AG09309 (cell line): ENCODE measurements around the gene IFITM10.

ENCODE experiments used
- DNase-seq: peaks from one replicate; pipeline ENCODE4 v3.0.0-alpha.2; 2010; ENCODE audit warnings: low read depth
- H3K4me3 ChIP-seq: 2 replicates; pipeline ENCODE4 v1.5.1; 2011; ENCODE audit warnings: mild to moderate bottlenecking, low read depth, low read length, moderate library complexity; ENCODE audit not compliant: control insufficient read depth
- TF ChIP-seq, protein P1 (sequence below): IDR thresholded peaks from 2 replicates; pipeline ENCODE4 v1.5.1; 2011; ENCODE audit warnings: mild to moderate bottlenecking, low read depth, low read length, inconsistent platforms; ENCODE audit not compliant: insufficient read depth, control insufficient read depth; ENCODE audit errors: missing control alignments

IFITM10 gene

DNA sequence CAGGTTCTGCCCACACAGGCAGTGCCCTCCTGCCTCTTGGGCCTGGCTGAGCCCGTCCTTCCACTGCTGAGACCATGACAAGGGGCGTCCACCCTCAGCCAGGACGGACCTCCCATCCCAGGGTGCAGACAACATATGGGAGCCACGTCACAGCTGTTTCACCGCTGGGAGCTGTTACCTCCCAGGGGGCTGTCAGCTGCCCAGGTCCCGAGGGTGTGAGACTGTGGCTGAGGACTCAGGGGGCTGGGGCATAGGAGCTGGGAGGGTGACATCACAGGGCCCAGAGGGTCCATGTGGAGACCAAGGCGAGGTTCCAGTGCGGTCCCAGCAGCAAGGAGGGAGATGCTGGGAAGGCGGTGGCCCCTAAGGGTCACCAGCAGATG is 31.2 kb upstream of the IFITM10 start:
- TF ChIP-seq, protein P1, sequence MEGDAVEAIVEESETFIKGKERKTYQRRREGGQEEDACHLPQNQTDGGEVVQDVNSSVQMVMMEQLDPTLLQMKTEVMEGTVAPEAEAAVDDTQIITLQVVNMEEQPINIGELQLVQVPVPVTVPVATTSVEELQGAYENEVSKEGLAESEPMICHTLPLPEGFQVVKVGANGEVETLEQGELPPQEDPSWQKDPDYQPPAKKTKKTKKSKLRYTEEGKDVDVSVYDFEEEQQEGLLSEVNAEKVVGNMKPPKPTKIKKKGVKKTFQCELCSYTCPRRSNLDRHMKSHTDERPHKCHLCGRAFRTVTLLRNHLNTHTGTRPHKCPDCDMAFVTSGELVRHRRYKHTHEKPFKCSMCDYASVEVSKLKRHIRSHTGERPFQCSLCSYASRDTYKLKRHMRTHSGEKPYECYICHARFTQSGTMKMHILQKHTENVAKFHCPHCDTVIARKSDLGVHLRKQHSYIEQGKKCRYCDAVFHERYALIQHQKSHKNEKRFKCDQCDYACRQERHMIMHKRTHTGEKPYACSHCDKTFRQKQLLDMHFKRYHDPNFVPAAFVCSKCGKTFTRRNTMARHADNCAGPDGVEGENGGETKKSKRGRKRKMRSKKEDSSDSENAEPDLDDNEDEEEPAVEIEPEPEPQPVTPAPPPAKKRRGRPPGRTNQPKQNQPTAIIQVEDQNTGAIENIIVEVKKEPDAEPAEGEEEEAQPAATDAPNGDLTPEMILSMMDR: no peak
- no peak for DNase-seq
- H3K4me3 ChIP-seq: no peak overlapping the region

DNA sequence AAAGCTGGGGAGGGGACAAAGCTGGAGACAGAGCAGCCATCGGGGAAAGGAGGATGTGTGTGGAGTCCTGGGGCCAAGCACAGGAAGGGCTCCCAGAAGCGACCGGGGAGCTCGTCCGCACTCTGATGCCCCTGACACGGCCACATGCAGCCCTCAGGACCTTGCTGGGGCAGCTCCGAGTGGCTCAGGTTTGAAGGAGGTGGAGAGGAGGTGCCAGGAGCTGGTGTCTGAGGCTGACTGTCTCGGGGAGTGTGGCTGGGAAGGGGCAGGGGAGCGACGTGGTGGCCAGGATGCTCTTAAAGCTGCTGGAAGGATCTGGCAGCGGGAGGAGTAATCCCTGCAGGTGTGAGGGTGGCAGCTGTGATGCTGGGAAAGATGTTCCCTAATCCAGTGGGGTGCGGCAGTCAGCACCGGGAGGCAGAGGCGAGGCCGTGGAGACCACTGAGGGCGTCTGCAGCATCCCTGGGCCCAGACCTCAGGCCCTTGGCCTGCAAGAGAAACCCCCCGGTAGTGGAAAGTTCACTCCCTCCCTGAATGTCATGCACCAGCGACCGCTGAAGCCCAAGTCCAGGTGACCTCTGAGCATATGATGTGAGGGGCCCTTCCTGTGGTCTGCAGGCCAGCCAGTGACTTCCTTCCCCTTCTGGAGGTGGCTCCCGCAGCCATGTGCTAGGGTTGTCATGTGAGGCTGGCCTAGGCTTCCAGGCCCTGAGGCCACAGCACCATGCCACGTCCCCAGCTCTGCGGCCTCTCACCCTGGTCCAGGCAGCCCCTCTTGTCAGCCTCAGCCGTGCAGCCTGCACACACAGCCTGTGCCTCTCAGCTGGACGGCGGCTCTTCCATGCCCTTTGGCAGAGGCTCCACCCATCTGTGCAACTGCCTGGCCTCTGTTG is 30.6 kb upstream of the IFITM10 start:
- no peak for DNase-seq
- TF ChIP-seq, protein P1: no peak
- H3K4me3 ChIP-seq: no peak overlapping the region

DNA sequence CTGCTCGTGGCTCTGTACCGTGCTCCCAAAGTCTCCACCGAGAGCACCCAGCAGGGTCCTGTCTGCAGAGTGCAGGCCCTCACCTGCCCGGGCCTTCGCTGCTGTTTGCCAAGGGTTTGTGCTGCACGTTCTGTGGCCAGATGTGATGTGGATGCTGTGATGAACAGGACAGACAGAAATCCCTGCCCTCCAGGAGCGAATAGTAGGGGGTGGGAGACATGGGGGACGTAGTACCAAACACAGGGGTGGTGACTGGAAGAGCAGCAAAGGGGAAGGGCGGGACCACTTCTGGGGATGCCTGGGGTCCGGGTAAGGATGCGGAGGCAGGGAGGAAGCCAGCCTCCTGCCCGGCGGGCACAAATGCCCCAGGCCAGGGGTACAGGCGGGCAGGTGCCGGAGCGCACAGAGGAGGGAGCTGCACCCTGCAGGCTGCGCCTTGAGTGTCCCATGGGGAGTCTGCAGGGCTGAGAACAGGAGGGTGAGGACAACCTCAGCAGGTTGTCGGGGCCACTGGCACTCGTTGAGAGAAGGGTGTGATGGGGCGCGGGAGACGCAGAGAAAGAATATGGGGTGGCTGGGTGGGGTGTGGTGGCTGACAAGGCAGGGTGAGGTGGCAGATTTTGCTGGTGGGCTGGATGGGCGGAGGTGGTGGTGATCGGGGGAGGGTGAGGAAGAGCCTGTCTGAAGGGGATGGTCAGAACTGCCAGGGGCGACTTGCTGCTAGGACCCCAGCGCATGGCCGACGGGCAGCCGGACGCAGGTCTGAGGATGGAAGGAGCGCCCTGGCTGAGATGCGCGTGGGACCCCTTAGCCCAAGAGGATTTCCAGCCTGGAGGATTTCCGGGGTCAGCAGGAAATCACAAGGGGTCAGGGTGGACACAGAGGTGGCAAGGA is 29.7 kb upstream of the IFITM10 start:
- TF ChIP-seq, protein P1: no peak
- H3K4me3 ChIP-seq: no peak overlapping the region
- no peak for DNase-seq

GRCh38 chr11:1779034-1779805 is 28.8 kb upstream of the IFITM10 start:
- TF ChIP-seq, protein P1: no peak
- DNase-seq: no peak

DNA sequence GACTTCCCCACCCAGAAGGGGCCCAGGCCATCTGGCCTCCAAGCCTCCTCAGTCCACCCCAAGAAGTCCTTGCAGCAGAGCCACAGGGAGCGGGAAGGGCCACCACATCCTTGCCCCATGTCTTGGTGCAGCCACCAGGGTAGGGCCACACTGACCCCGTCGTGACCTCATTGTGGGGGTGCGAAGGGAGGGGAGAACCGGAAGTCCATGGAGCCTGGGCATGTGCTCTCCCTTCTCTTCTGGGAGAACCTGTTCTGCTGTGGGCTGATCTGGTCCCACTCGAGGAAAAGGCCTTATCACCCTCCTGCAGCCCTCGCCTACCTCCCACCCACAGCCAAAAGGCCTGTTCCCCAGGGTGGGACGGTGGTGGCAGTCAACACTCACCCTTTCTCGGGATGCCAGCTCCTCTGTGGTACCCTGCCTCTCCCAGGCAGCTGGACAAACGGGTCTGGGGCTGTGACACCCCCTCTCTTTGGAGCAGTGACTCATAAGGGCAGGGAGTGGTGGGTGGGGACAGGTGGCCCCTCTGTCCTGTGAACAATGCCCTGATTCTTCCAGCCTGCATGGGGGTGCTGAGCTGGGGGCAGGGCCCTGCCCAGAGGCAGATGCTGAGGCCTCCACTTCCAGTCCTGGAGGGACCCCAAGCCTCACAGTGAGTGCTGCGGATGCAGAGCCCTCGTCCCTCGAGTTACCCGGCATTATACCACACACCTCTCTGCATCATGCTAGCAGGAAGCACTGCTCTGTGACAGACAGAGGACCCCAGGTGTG is 27.9 kb upstream of the IFITM10 start:
- no peak for DNase-seq
- H3K4me3 ChIP-seq: no peak overlapping the region
- TF ChIP-seq, protein P1: no peak

More at GRCh38 chr11:1779034-1779805, 28.8 kb upstream of the IFITM10 start:
- no peak overlapping the region for H3K4me3 ChIP-seq
